Measurements from ENCODE around the gene TPRG1L. TPM values are rescaled to one million over a fixed set of nuclear protein-coding genes. Genes with fewer than 3 reads are reported as not detected.

The TPRG1L gene
- total RNA-seq (2022; extraction: Qiagen RNA extraction; ENCODE audit: low read depth) = 23.9 to 27.8 TPM (median 26.6 TPM) in 5 replicates

DNA sequence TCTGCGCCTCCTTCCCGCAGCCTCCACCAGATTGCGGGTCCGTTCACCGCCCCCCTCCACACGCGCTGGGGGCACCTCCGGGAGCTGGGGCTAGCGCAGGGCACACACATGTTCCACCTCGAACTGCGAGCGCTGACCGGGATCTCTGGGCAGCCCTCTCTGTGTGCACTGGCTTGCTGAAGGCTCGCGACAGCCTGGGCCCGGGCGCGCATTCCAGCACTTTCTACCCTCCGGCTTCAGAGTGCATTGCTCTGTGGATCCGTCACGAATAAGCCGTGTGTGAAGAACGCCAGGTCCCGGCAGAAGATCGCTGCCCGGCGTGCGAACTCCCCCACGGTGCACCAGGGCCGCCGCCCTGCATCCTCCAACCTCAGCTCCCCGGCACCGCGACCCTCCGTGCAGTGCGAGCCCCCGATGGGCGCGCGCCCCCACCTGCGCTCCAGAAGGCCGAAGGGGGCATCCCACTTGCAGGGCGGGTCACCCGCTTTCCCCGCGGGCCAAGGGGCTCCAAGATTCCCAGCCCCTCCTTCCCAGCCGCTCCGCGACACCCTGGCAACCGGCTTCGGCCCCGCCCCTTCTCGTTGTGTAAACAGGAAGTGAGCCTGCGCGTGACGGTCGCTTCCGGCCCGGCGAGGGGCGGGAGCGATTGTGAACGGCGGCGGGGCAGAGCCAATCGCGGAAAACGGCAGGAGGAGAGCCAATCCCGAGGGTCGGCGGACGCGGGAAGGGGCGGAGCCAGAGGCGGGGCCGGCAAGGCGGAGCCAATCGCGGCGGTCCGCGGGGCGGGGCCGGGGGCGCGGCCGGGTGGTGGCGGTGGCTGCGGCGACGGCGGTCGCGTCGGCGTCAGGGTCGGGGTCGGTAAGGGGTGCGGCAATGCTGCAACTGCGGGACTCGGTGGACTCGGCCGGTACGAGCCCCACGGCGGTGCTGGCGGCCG is at the start of gene TPRG1L:
TSS of gene TPRG1L (plus strand) at position 816 of the 937 bp plus-strand sequence. CDS start at position 874, 58 bp downstream.

DNA sequence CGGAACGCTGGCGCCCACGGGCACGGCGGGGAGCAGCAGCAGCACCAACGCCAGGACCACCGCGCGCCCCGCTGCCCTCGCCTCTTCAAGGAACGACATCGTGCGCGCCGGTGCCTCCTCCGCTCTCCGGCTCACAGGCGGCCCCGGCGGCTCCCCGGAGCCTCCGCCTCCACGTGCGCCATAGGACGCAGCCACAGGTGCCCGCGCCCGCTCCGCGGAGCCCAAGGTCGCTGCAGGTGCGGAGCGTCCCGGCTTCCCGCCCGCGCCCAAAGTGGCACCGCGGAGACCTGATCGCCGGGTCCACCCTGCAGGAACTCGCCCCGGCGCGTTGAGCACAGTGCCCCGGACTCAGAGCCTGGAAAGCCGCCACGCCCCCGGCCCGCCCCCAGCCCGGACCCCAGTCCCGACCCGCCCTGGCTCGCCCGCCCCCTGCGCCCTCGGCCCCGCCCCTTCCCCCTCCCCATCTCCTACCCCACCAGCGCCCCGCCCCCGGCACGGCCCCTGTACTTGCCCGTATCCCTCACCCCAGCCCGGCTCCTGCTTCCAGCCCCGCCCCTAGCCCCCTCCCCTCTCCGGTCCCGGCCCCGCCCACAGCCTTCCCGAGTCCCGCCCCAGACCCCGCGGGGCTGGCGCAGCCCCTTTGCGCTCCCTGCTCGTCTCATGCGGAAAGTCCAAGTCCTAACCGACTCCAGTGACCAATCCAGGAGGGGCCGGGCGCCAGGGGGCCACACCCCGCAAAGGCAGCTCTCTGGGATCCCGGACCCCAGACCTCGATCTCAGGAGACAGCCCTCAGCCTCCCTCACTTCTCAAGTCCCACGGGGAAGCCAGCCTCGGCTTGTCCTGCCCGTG is 13.4 kb upstream of the TPRG1L start, which contains the start of gene MEGF6:
TSS of gene MEGF6 (minus strand) at position 339 of the 850 bp plus-strand sequence. CDS start at position 99, 240 bp downstream.

DNA sequence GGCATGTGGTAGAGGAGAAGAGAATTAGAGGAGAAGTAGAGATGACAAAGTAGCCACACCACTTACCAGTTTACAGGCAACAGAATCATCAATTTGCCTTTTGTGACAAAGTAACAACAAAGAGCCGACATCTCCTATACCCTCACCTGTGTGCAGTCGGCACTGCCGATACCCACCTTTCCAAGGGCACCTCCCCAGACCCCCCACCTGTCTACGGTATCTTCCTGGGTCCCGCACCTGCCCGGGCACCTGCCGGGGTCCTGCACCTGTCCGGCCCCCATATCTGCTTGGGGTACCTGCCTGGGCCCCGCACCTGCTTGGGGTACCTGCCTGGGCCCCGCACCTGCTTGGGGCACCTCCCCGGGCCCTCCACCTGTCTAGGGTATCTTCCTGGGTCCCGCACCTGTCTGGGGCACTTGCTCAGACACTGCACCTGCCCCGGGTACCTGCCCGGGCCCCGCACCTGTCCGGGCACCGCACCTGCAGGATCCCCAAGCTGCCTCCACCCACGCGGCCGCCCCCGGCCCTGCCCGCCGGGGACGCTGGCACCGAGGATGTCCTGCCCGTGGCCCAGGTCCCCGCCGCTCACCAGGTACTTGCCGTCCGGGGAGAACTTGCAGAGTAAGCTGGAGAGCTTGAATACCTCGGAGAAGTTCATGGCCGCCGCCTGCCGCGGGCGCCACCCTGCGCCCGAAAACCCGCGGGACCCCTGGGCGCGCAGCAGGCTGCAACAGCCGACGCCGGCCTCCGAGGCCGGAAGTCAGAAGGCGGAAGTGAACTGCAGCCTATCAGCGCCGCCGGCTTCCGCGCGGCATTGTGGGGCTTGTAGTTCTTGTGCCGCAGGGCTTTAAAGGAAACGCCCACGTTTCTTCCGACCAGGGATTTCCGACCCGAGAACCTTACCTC is 24.8 kb downstream of the TPRG1L start, which contains the start of gene WRAP73:
TSS of gene WRAP73 (minus strand) at position 762 of the 906 bp plus-strand sequence. CDS start at position 658, 104 bp downstream.

DNA sequence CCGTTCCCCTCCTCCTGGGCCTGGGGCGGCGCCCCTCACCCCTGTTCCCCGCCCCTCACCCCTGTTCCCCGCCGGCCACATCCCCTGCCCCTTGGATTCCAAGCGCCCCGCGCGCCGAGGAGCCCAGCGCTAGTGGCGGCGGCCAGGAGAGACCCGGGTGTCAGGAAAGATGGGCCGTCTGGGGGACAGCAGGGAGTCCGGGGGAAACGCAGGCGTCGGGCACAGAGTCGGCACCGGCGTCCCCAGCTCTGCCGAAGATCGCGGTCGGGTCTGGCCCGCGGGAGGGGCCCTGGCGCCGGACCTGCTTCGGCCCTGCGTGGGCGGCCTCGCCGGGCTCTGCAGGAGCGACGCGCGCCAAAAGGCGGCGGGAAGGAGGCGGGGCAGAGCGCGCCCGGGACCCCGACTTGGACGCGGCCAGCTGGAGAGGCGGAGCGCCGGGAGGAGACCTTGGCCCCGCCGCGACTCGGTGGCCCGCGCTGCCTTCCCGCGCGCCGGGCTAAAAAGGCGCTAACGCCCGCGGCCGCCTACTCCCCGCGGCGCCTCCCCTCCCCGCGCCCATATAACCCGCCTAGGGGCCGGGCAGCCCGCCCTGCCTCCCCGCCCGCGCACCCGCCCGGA is 27.2 kb downstream of the TPRG1L start, which contains the start of gene TP73:
TSS of gene TP73 (plus strand) at position 587 of the 618 bp plus-strand sequence. CDS start 29,850 bp downstream, outside the sequence.

Other genes with a start within 250 kb of the TPRG1L start
- gene ARHGEF16, start 170.3 kb upstream of the TPRG1L start, total RNA-seq (2022; extraction: Qiagen RNA extraction; ENCODE audit: low read depth) = 3.5 to 5.8 TPM (median 5.1 TPM) in 5 replicates
- gene MEGF6, start 13.5 kb upstream of the TPRG1L start, total RNA-seq (2022; extraction: Qiagen RNA extraction; ENCODE audit: low read depth) = 10.3 to 14.1 TPM (median 13.1 TPM) in 5 replicates
- 14.2 to 21.5 TPM (median 19.2 TPM) in 5 replicates for gene WRAP73, start 25.1 kb downstream of the TPRG1L start, total RNA-seq (2022; extraction: Qiagen RNA extraction; ENCODE audit: low read depth)
- gene TP73, start 27.5 kb downstream of the TPRG1L start, total RNA-seq (2022; extraction: Qiagen RNA extraction; ENCODE audit: low read depth) = 0.37 to 0.63 TPM (median 0.58 TPM) in 5 replicates
- gene CCDC27, start 127.4 kb downstream of the TPRG1L start, total RNA-seq (2022; extraction: Qiagen RNA extraction; ENCODE audit: low read depth) = not detected in 5 replicates
- gene SMIM1, start 147.7 kb downstream of the TPRG1L start, total RNA-seq (2022; extraction: Qiagen RNA extraction; ENCODE audit: low read depth) = 0.74 to 2.5 TPM (median 1.1 TPM) in 5 replicates
- gene LRRC47, start 171.5 kb downstream of the TPRG1L start, total RNA-seq (2022; extraction: Qiagen RNA extraction; ENCODE audit: low read depth) = 28.6 to 36.7 TPM (median 35.9 TPM) in 5 replicates
- 11.8 to 21.4 TPM (median 18.3 TPM) in 5 replicates for gene CEP104, start 232.2 kb downstream of the TPRG1L start, total RNA-seq (2022; extraction: Qiagen RNA extraction; ENCODE audit: low read depth)
- gene DFFB, start 232.5 kb downstream of the TPRG1L start, total RNA-seq (2022; extraction: Qiagen RNA extraction; ENCODE audit: low read depth) = 3.0 to 4.3 TPM (median 3.7 TPM) in 5 replicates

Data from A549 treated with DMSO at 1 μM for 4 hours (cell line).